GM18508 (cell line): ENCODE data around the gene SUPT20HL1.

Experiments used
- ATAC-seq: cut with Tn5 transposase; IDR thresholded peaks from one replicate; pipeline ENCODE4 v1.9.1; 2021; ENCODE audit warnings: moderate number of reproducible peaks; ENCODE audit not compliant: insufficient read depth, unreplicated experiment

SUPT20HL1 gene

DNA sequence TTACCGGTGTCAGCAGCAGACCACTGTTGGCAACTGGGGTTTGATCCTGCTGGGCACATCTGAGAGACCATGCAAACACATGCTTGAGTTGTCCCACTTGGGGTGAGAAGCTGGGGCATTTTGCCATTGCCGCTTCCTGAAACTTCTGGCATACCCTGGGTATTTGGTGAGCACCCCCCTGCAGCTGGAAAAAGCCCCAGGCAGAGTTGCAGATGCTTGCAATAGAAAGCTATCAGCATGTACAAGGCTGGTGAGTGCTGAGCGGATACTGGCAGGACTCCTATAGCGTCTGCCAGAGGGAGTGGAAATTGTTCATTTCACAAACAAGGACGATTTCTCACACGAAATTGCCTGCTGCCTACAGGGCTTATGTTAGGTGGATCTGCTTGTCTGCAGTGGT is 32.3 kb downstream of the SUPT20HL1 start:
- no peak for ATAC-seq

DNA sequence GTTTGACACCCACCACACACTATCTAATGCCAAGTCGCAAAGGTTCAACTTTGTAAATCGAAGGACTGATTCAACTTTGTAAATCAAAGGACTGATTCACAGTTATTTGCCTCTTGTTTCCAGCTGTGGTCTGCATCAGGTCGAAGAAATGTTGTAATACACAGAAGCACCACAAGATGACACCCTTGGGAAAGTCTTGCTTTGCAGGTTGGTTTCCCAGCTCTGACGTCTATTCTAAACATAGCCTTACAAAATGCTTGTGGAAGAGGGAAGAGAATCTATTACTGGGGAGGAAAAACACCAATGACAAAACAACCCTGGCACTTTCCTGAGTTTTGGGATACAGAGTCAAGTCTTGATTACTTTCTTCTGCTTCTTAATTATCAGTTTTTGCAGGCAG is 35.3 kb downstream of the SUPT20HL1 start:
- peak; percentile 68 for ATAC-seq

DNA sequence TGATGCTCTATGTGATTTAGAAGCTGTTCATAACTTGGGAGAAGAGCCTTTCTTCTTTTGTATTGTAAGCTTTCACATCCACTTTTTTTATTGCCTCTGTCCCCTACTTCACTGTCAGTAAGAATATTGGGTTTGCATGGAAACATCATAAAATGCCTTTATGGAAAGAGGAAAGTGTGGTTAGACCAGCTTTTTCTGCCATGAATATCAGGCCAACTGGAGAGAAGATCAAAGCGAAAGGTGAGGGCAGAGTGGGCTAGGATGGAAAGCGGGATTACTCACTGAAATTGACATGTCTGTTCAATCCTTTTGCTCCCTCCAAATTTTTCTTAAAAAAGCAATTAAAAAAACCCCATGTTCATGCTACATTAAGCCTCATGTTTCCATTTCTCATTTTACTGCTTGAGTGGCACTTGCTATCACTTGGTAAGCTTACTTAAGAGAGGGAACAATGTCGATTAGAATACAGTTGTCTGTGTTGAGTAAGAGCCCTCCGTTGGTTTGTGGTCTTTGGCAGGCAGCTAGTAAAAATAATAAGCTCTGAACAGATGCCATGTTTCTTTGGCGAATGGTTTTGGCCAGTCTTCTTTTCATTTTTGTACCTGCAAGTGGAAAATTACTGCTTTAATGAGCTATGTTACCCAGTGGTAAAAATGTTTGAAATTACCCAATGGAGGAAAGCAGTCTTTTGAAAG is 35.9 kb downstream of the SUPT20HL1 start:
- no peak for ATAC-seq

DNA sequence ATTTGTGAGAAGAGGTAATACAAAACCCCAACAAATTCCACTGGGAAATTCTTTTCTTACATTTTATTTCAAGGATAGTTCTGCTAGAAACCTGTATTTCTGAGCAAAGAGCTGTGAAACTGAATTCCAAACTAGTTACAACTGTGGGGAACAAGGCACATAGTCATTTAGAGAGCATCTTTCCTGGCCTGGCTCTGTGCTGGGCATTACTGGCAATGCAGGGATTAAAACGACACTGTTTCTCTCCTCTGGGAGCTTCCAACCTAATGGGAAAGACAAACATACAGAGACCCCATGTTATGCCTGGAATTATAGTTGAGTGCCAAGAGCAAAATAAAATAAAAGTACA is 36.5 kb downstream of the SUPT20HL1 start:
- no peak for ATAC-seq

DNA sequence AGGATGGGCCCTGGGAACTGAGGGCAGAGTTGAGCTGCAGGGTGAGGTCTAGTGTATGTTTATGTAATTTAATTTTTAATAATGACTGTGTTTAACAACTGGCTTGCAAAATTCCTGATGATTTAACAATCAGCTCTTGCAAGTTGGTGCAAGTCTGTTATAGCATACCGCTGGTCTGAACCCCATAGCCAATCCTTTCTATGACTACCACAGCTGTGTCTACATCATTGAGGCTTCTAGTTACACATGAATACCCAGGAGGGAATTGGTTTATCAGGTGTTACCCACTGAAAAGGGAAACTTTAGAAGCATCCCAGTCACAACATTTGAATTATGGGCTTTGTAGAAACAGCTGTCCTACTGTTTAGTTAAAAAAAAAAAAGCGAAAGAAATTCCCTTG is 38.3 kb downstream of the SUPT20HL1 start:
- no peak for ATAC-seq

DNA sequence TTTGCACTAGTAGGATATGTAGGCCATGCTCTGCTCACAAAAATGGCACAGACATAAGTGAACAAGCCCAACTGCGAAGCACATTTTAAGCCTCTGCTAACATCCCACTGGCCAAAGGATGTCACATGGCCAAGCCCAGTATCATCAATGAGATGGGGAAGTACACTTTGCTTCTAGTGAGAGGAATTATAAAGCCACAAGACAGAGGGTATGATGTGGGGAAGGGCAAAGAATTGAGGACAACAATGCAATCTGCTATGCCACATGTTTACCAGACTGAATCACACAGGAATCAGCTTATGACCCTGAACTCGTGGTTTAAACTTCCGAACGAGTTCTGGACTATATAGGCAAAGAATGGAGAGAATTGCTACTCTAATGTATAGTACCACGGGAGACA is 39.1 kb downstream of the SUPT20HL1 start:
- no peak for ATAC-seq

DNA sequence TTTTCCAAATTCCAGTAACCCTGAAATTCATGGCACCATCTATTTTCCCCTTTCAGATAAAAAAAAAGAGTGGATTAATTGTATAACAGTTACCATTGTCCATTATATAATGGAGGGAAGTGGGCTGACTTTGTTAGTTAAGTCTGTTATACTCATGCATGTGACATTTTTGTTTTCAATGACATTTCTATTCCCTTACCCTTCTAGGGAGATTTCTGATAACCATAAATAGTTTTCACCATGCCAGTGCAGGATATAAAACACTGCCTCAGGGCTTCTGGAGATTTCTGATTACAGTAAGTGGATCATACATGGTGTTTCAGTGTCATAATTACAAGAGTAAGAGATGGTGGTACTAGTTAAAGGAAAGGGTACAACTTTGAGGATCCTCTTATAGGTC is 45.5 kb downstream of the SUPT20HL1 start:
- no peak for ATAC-seq
